HEK293T (cell line): Measurements from ENCODE around the gene PRRC2C.

Experiments used
- CTCF ChIA-PET: fragments of 350-600 bp; formaldehyde crosslinking; extraction: SDS; loops from one replicate; lab custom pipeline; 2021; ENCODE audit warnings: antibody characterized with exemption, inconsistent platforms; lab: Yijun Ruan, JAX
- POLR2A ChIA-PET: fragments of 350-600 bp; formaldehyde crosslinking; extraction: SDS; loops from one replicate; lab custom pipeline; 2020; ENCODE audit warnings: antibody characterized with exemption, inconsistent platforms; lab: Yijun Ruan, JAX
- DNase-seq: peaks from one replicate; pipeline ENCODE4 v3.0.0; 2012; ENCODE audit warnings: mixed read lengths; ENCODE audit errors: extremely low spot score
- ARNT ChIP-seq: fragments of 450-650 bp; IDR thresholded peaks from 2 replicates; pipeline ENCODE4 v1.6.1; 2017; ENCODE audit warnings: mild to moderate bottlenecking
- BHLHE40 ChIP-seq: fragments of 450-650 bp; IDR thresholded peaks from 2 replicates; pipeline ENCODE4 v1.6.1; 2016; ENCODE audit warnings: mild to moderate bottlenecking, moderate library complexity, borderline replicate concordance
- CTBP1 ChIP-seq: fragments of 450-650 bp; IDR thresholded peaks from 2 replicates; pipeline ENCODE4 v1.6.1; 2016; ENCODE audit warnings: borderline replicate concordance
- ELF4 ChIP-seq: fragments of 450-650 bp; IDR thresholded peaks from 2 replicates; pipeline ENCODE4 v1.6.1; 2017; ENCODE audit warnings: antibody characterized with exemption
- FOXA1 ChIP-seq: fragments of 450-650 bp; IDR thresholded peaks from 2 replicates; pipeline ENCODE4 v1.6.1; 2016; ENCODE audit warnings: mild to moderate bottlenecking
- FOXK2 ChIP-seq: fragments of 450-650 bp; IDR thresholded peaks from 2 replicates; pipeline ENCODE4 v1.6.1; 2016; ENCODE audit warnings: mild to moderate bottlenecking
- FOXM1 ChIP-seq: fragments of 450-650 bp; IDR thresholded peaks from 2 replicates; pipeline ENCODE4 v1.6.1; 2017; ENCODE audit warnings: mild to moderate bottlenecking, borderline replicate concordance
- HDGF ChIP-seq: fragments of 450-650 bp; IDR thresholded peaks from 2 replicates; pipeline ENCODE4 v1.6.1; 2017; ENCODE audit warnings: antibody characterized with exemption, borderline replicate concordance
- L3MBTL2 ChIP-seq: fragments of 450-650 bp; conservative IDR thresholded peaks from 2 replicates; pipeline ENCODE4 v1.6.1; 2016; ENCODE audit warnings: mild to moderate bottlenecking
- LEF1 ChIP-seq: fragments of 450-650 bp; IDR thresholded peaks from 2 replicates; pipeline ENCODE4 v1.6.1; 2017; ENCODE audit warnings: mild to moderate bottlenecking, borderline replicate concordance
- NFRKB ChIP-seq: fragments of 450-650 bp; IDR thresholded peaks from 2 replicates; pipeline ENCODE4 v1.6.1; 2016; ENCODE audit warnings: mild to moderate bottlenecking, moderate library complexity
- PKNOX1 ChIP-seq: fragments of 450-650 bp; IDR thresholded peaks from 2 replicates; pipeline ENCODE4 v1.6.1; 2016
- SP1 ChIP-seq: fragments of 450-650 bp; IDR thresholded peaks from 2 replicates; pipeline ENCODE4 v1.6.1; 2017
- SUZ12 ChIP-seq: fragments of 450-650 bp; IDR thresholded peaks from 2 replicates; pipeline ENCODE4 v1.6.1; 2016; ENCODE audit warnings: mild to moderate bottlenecking
- TARDBP ChIP-seq: fragments of 450-650 bp; IDR thresholded peaks from 2 replicates; pipeline ENCODE4 v1.6.1; 2016
- ZNF384 ChIP-seq: fragments of 450-650 bp; IDR thresholded peaks from 2 replicates; pipeline ENCODE4 v1.6.1; 2016

Gene PRRC2C

GRCh38 chr1:171627020-171627419, 141.7 kb downstream of the PRRC2C start:
- no peak for DNase-seq
- POLR2A ChIA-PET = no interaction called here
- CTCF ChIA-PET = interaction anchor here (0.5 kb wide), 1 partner anchor 49 kb away, joined by 4 read pairs; no protein-coding TSS in a partner anchor
- TF ChIP-seq CTBP1 (no peak), SUZ12 (no peak), L3MBTL2 (no peak), FOXM1 (no peak), ZNF384 (no peak), PKNOX1 (no peak), TARDBP (no peak), SP1 (no peak), ELF4 (no peak), ARNT (no peak)

- ChIA-PET CTCF (no interaction called here), POLR2A (no interaction called here)
- DNase-seq = no peak
- no peak for TF ChIP-seq FOXK2
- TF ChIP-seq NFRKB = no peak
- TF ChIP-seq ELF4 = no peak
- no peak for TF ChIP-seq ZNF384
- no peak for TF ChIP-seq ARNT
- no peak for TF ChIP-seq FOXA1
- TF ChIP-seq CTBP1 = no peak
- TF ChIP-seq BHLHE40 = no peak
- TF ChIP-seq HDGF = no peak
- TF ChIP-seq TARDBP = no peak
Measured at GRCh38 chr1:171628225-171628624, 142.9 kb downstream of the PRRC2C start.

- ChIA-PET POLR2A (no interaction called here), CTCF (interaction anchor here (1.4 kb wide), 1 partner anchor 9 kb away, joined by 3 read pairs; no protein-coding TSS in a partner anchor)
- no peak for DNase-seq
- TF ChIP-seq SP1 (no peak), L3MBTL2 (no peak), FOXA1 (no peak), ZNF384 (no peak), PKNOX1 (no peak), FOXM1 (no peak), CTBP1 (no peak), LEF1 (no peak), ARNT (no peak), FOXK2 (no peak), TARDBP (no peak), HDGF (no peak), NFRKB (no peak), BHLHE40 (no peak), ELF4 (no peak), SUZ12 (no peak)
Measured at GRCh38 chr1:171635661-171636060, 150.3 kb downstream of the PRRC2C start.

GRCh38 chr1:171636141-171636540, 150.8 kb downstream of the PRRC2C start:
- ChIA-PET CTCF (interaction anchor here (1.4 kb wide), 1 partner anchor 9 kb away, joined by 3 read pairs; no protein-coding TSS in a partner anchor), POLR2A (no interaction called here)
- TF ChIP-seq SP1 (no peak), SUZ12 (no peak), BHLHE40 (no peak), HDGF (no peak), TARDBP (no peak), CTBP1 (no peak), ARNT (no peak), FOXM1 (no peak), FOXK2 (no peak), PKNOX1 (no peak), L3MBTL2 (no peak), LEF1 (no peak)
- no peak for DNase-seq

- TF ChIP-seq L3MBTL2 = no peak
- no peak for TF ChIP-seq ARNT
- TF ChIP-seq ZNF384 = no peak
- TF ChIP-seq SUZ12 = no peak
- TF ChIP-seq LEF1 = no peak
- no peak for TF ChIP-seq PKNOX1
- TF ChIP-seq FOXK2 = no peak
- TF ChIP-seq CTBP1 = no peak
- no peak for TF ChIP-seq SP1
- TF ChIP-seq HDGF = no peak
- no peak for TF ChIP-seq ELF4
- TF ChIP-seq FOXM1 = no peak
- no peak for TF ChIP-seq FOXA1
- TF ChIP-seq TARDBP = no peak
- DNase-seq = no peak
- CTCF ChIA-PET = no interaction called here
- POLR2A ChIA-PET = no interaction called here
Measured at GRCh38 chr1:171637928-171638576, 152.7 kb downstream of the PRRC2C start.
